GM15510 (cell line): Measurements from ENCODE around the gene PLEKHF1.

Experiments used
- POLR2A ChIP-seq: IDR thresholded peaks from 3 replicates; pipeline ENCODE4 v1.6.1; 2011; ENCODE audit warnings: borderline replicate concordance; ENCODE audit not compliant: insufficient read length; ENCODE audit errors: extremely low read depth

PLEKHF1 gene

DNA sequence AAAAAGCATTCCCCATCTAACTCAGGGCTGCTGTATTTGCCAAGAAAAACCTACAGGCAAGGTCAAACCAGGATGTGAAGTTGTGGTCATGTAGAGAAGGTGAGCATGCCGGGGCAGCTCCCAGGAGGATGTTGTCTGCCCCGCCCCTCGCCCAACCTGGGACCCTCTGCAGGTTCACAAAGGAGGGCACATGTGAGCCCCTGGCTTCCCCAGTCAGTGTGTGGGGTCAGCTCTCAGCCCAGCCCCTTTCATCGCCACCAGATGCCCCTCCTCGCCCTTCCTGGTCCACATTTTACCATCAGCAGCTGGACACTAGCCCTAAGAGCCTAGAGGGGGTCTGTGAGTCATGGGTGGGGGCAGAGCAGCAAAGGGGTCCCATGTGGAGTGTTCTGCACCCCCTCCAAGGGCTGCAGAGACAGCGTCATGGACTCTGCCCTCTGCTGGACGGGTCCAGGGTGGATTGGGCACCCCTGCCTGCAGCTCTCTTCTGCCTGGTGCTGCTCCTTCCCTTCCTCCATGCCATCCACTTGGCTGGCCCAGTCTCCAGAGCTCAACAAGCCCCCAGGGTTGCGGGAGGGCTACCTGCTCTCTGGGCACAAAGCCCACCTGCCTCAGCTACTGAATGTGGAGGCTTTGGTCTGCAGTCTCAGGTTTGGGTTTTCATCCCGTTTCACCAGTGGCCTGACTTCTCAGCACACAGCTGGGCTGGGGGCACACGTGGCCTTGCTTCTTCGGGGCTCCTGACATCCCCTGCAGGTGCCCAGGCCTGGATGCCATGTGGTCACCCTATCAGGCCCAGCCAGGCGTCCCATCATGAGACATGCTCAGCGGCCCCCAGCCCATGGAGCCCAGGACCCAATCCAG, 3.7 kb downstream of the PLEKHF1 start:
- no peak for TF ChIP-seq POLR2A

- TF ChIP-seq POLR2A, result no peak
These were observed 5.0 kb downstream of the PLEKHF1 start for GRCh38 chr19:29670255-29670654.

DNA sequence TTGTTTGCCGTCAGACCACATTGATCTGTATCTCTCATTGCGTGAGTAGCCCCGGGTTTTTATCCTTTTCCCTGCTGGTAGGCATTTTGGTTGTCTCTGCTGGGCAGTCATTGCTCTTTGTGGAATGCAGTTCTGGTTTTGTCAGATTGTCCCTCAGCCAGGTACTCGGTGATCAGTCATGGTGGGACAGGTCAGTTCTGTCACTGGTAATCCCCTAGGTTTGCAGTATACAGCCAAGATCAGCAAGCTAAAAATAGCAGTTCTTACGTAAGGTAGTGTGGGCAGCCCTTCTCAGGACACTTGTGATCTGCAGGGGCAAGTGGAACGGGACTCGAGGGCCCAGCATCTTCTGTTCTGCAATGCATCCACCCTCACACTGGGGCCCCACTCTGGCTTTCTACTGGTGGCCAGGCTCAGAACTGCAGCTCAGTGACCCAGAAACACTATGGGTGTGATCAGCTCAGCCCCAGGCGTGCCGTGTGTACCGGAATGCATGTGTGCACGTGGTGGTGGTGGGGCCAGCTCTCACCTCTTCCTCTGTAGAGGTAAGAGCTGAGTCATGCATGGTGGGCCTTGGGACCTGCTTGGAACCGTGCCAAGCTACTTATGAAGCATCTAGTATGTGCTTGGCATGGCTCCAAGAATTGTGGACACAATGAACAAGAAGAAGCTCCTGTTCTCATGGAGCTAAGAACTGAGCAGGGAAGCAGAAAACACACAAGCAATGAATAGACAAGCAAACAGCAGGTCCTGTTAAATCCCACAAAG, 6.3 kb downstream of the PLEKHF1 start:
- TF ChIP-seq POLR2A, result peak; percentile 24

DNA sequence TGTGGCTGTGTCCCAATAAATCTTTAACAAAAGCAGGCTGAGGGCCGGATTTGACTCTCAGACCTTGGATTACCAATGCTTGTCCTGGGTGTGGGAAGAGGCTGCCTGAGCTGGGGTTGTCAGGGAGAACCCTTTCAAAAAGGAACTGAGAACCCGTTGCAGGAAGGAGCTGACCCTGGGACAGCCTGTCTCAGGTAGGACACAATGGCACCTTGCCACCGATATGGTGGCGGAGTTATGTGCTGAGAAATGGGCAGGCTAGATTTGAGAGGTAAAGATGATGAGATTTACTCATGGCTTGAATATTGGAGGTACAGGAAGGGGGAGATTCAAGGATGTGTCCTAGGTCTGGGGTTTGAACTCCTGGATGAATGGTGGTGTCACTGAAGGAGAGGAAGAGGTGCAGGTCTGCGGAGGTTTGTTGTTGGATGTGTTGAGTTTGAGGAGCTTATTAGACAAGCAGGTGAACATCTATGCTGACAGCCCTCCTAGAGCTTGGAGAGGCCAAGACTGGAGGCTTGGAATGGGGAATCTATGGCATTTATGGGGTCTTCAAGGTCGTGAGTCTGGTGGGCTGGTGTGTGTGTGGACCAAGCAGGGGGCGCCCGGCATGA, 7.2 kb downstream of the PLEKHF1 start:
- TF ChIP-seq POLR2A, result no peak

DNA sequence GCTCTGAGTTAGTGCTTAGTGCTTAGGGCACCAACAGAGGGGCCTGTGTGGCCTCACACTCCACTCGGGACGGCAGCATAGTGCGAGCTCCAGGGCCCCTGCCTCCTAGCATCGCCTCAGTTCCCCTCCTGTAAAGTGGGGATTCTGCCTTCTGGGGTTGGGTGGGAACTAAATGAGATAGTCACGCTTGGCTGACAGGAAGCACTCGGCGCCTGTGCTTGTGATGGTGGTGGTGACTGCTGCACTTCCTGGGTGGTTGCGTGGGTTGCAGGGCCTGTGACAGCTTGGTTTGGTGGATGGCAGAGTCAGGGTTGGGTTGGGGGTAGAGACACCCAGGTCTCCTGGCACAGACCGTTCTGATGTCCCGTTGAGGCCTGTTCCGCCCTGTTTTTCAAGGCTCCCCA, 7.7 kb downstream of the PLEKHF1 start:
- TF ChIP-seq POLR2A, result peak; percentile 35

DNA sequence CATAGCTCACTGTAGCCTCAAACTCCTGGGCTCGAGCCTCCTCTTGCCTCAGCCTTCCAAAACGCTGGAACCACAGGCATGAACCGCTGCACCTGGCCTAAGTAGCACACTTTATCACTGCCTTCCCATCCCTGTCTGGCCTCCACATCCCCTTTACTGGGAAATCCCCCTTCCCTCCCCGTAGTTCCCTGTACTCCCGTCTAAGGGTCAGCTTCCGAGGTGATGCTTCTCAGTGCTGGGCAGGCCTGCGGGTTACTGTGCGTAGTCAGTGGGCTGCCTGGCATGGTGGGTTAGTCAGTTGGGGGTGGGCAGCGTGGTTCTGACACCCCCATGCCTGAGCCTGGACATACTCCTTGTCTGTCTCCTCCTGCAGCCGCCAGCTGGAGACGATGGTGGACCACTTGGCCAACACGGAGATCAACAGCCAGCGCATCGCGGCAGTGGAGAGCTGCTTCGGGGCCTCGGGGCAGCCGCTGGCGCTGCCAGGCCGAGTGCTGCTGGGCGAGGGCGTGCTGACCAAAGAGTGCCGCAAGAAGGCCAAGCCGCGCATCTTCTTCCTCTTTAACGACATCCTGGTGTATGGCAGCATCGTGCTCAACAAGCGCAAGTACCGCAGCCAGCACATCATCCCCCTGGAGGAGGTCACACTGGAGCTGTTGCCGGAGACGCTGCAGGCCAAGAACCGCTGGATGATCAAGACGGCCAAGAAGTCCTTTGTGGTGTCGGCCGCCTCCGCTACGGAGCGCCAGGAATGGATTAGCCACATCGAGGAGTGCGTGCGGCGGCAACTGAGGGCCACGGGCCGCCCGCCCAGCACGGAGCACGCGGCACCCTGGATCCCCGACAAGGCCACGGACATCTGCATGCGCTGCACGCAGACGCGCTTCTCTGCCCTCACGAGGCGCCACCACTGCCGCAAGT, 8.4 kb downstream of the PLEKHF1 start:
- TF ChIP-seq POLR2A, result no peak

- no peak for TF ChIP-seq POLR2A
These were observed 9.3 kb downstream of the PLEKHF1 start for GRCh38 chr19:29674374-29675119.

DNA sequence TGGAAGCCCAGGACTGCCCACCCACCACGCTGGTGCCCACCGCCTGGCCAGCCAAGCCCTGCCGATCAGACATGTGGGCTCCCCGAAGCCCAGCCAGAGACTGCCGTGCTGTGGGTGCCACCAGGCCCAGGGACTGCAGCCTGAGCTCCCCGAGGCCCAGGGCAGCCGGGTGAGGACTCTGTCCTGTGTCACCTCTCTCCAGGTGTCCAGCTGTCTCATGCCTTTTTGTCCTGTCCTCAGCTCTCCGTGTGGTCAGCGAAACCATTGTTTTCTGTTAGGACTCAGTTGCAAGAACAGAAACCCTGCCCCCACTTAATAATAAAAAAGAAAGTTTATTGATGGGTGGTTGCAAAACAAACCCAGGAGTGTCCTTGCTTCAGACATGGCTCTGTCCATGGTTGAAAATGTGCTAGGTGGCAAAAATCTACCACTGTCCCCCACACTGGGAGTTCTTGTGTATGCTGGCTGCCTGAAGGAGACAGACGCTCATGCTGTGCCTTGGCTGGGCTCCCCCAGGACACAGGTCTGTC, 9.9 kb downstream of the PLEKHF1 start:
- no peak for TF ChIP-seq POLR2A

DNA sequence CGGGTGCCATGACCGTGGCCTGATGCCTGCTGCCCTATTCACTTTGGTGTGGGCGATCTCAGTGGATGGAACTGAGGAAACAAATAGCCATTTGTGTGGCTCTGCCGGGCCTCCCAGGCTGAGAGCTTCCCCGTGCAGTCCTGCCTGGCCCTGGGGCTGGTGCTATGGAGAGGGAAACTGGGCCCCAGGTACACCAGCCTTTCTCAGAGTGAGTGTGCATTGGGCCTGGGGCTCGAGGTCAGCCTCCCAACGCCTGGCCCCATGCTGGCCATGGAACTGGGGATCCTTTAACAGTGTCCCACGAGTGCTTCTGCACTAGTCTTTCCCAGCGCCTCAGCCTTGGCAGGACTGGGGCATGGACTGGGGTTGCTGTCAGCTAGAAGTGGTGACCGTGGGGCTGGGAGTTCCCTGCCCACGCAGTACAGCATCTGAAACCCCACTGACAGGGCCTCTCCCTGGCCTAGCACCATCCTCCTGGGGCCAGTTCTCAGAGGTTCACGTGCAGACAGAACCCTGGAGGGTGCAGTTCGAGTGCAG, 10.5 kb downstream of the PLEKHF1 start:
- TF ChIP-seq POLR2A, result no peak

DNA sequence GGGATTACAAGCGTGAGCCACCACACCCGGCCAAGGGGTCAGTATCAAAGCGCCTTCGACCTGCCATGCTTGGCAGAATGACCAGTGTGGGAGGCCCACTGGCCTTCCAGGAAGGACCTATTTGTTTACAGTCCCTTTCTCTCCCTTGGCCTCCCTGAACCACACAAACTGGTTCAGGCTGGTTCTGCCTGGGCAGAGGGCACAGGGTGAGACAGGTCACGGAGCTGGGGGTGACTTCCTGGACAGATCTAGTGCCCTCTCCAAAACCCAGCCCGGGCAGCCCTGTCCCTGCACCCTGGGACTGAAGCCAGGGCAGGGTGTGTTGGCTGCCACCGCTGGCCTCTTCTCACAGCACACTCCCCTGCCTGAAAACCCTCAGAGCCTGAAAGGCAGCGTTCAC, 11.3 kb downstream of the PLEKHF1 start:
- no peak for TF ChIP-seq POLR2A

- no peak for TF ChIP-seq POLR2A
These were observed 11.9 kb downstream of the PLEKHF1 start for GRCh38 chr19:29677001-29677817.

- TF ChIP-seq POLR2A, result no peak
These were observed 13.3 kb downstream of the PLEKHF1 start for GRCh38 chr19:29678484-29679106.
